H1 (cell line): Measurements from ENCODE around the gene ANKRD13C. TPM values are rescaled to one million over a fixed set of nuclear protein-coding genes. Genes with fewer than 3 reads are reported as not detected.

Experiments used
- ATF3 ChIP-seq: IDR thresholded peaks from 2 replicates; pipeline ENCODE4 v1.6.1; 2011; ENCODE audit warnings: low read depth, mild to moderate bottlenecking, low read length; ENCODE audit not compliant: insufficient read depth
- CHD1 ChIP-seq: IDR thresholded peaks from 2 replicates; pipeline ENCODE4 v1.6.1; 2012; ENCODE audit warnings: low read depth, low read length, improper control_type of control experiment
- HDAC6 ChIP-seq: IDR thresholded peaks from one replicate; pipeline ENCODE4 v1.7.1; 2012; ENCODE audit warnings: low read depth, mild to moderate bottlenecking, inconsistent platforms, low read length, moderate library complexity
- NANOG ChIP-seq: IDR thresholded peaks from 2 replicates; pipeline ENCODE4 v1.6.1; 2011; ENCODE audit warnings: low read length, low read depth, mild to moderate bottlenecking, inconsistent platforms; ENCODE audit not compliant: insufficient read depth, poor library complexity, severe bottlenecking
- POLR2AphosphoS5 ChIP-seq: IDR thresholded peaks from 2 replicates; pipeline ENCODE4 v1.6.1; 2011; ENCODE audit warnings: low read depth, low read length
- POU5F1 ChIP-seq: IDR thresholded peaks from 2 replicates; pipeline ENCODE4 v1.6.1; 2011; ENCODE audit warnings: low read depth, mild to moderate bottlenecking, low read length, moderate library complexity
- RBBP5 ChIP-seq: IDR thresholded peaks from 2 replicates; pipeline ENCODE4 v1.7.1; 2012; ENCODE audit warnings: low read depth, mild to moderate bottlenecking, inconsistent platforms, low read length, moderate library complexity, borderline replicate concordance
- RXRA ChIP-seq: IDR thresholded peaks from 2 replicates; pipeline ENCODE4 v1.6.1; 2011; ENCODE audit warnings: low read depth, mild to moderate bottlenecking, low read length, moderate library complexity; ENCODE audit not compliant: insufficient read depth
- SP2 ChIP-seq: IDR thresholded peaks from 2 replicates; pipeline ENCODE4 v1.6.1; 2012; ENCODE audit warnings: mild to moderate bottlenecking, low read length, inconsistent platforms
- TCF12 ChIP-seq: IDR thresholded peaks from 2 replicates; pipeline ENCODE4 v1.6.1; 2011; ENCODE audit warnings: low read depth, mild to moderate bottlenecking, low read length
- polyA plus RNA-seq, 7 experiments: library from polyadenylated mRNA; depleted of rRNA in 3 of 7; stranded (reverse) in 5 of 7; unstranded in 2 of 7; fragments of >200 nt in 5 of 7; fragments of 200-250 nt in 2 of 7; gene quantifications; 1 replicate in 5 of 7; 2 replicates in 1 of 7; 4 replicates in 1 of 7; pipeline versions ENCODE4 v1.2.1 to v1.2.3, GENCODE V29; 2011 to 2013; ENCODE audit warnings: missing spikeins in 2 of 7, mixed read lengths in 2 of 7
- total RNA-seq: library from RNA; stranded (reverse); fragmentation: NEBNext Ultra II Directional; extraction: Animal tissue kit (Norgen Biotek cat#: 25700); gene quantifications from 2 replicates; pipeline ENCODE4 v1.2.1, GENCODE V29; 2021

ANKRD13C gene
- total and polyA plus RNA-seq, 2 of the 8 experiments (the other 6 are each of a cell fraction or from before 2014, with no cell fraction given), result 4.8 to 21.7 TPM

- TF ChIP-seq RXRA (no peak), RBBP5 (no peak), POU5F1 (no peak), CHD1 (no peak), ATF3 (no peak), SP2 (no peak), NANOG (no peak), HDAC6 (no peak), POLR2AphosphoS5 (no peak), TCF12 (no peak)
These were observed 105.8 kb downstream of the ANKRD13C start (continued) for GRCh38 chr1:70248729-70249128.
